Panc1 (cell line): ENCODE data around the gene USO1. TPM values are rescaled to one million over a fixed set of nuclear protein-coding genes. Genes with fewer than 3 reads are reported as not detected.

ENCODE experiments used
- ATAC-seq: fragments of 200-7000 bp; cut with Tn5 transposase; 2 replicates; pipeline ENCODE4 v1.9.1; 2020; ENCODE audit warnings: mild to moderate bottlenecking, moderate library complexity
- BruUV-seq: library from RNA; stranded (reverse); fragments of 400-500 nt; replicated peaks from 2 replicates; lab custom pipeline; 2021; lab: Mats Ljungman, UMichigan
- CTCF ChIA-PET: fragments of 300-600 bp; sonication (Branson Sonifier 250); formaldehyde crosslinking; loops from one replicate; lab custom pipeline; 2022; ENCODE audit warnings: antibody characterized with exemption; lab: Charles Lee
- POLR2A ChIA-PET: fragments of 300-600 bp; sonication (Branson Sonifier 250); formaldehyde crosslinking; loops from one replicate; lab custom pipeline; 2022; ENCODE audit warnings: antibody characterized with exemption; lab: Charles Lee
- DNase-seq: peaks from one replicate; pipeline ENCODE4 v3.0.0-alpha.2; 2010; ENCODE audit warnings: low read depth, low spot score
- H3K27ac ChIP-seq: 2 replicates; pipeline ENCODE4 v1.5.1; 2011; ENCODE audit warnings: mild to moderate bottlenecking, low read length, inconsistent platforms
- H3K27me3 ChIP-seq: fragments of 200-500 bp; sonication (Bioruptor generic); 2 replicates; pipeline ENCODE4 v1.6.0; 2014; ENCODE audit warnings: low read length, inconsistent platforms; ENCODE audit not compliant: control insufficient read depth, insufficient read depth
- H3K36me3 ChIP-seq: fragments of 200-500 bp; sonication (Bioruptor generic); 2 replicates; pipeline ENCODE4 v1.5.1; 2014; ENCODE audit warnings: inconsistent platforms, mild to moderate bottlenecking, low read length, moderate library complexity; ENCODE audit not compliant: control insufficient read depth, insufficient read depth
- H3K4me1 ChIP-seq: 2 replicates; pipeline ENCODE4 v1.5.1; 2011; ENCODE audit warnings: inconsistent platforms, mild to moderate bottlenecking, low read length, moderate library complexity; ENCODE audit not compliant: control insufficient read depth, insufficient read depth
- H3K4me3 ChIP-seq, 2 experiments: 2 replicates each; pipeline ENCODE4 v1.5.1; 2011 to 2012; ENCODE audit warnings: low read depth in 2 of 2, low read length in 2 of 2, mild to moderate bottlenecking in 2 of 2, inconsistent platforms in 1 of 2, moderate library complexity in 1 of 2
- H3K9me3 ChIP-seq: fragments of 200-500 bp; sonication (Bioruptor generic); 2 replicates; pipeline ENCODE4 v1.5.1; 2014; ENCODE audit warnings: low read depth, mild to moderate bottlenecking, inconsistent platforms, low read length, moderate library complexity; ENCODE audit not compliant: control insufficient read depth, insufficient read depth
- POLR2AphosphoS5 ChIP-seq: IDR thresholded peaks from 2 replicates; pipeline ENCODE4 v1.6.1; 2012; ENCODE audit warnings: mild to moderate bottlenecking, low read depth, low read length, moderate library complexity
- SIN3A ChIP-seq: IDR thresholded peaks from 2 replicates; pipeline ENCODE4 v1.6.1; 2012; ENCODE audit warnings: low read depth, mild to moderate bottlenecking, low read length, moderate library complexity, borderline replicate concordance; ENCODE audit not compliant: insufficient read depth
- TCF7L2 ChIP-seq: IDR thresholded peaks from 2 replicates; pipeline ENCODE4 v1.6.1; 2011; ENCODE audit warnings: mild to moderate bottlenecking, low read depth, low read length, inconsistent platforms
- in situ Hi-C: cut with HindIII; loops from 2 replicates; pipeline ENCODE4 v1.10.0; 2016; ENCODE audit warnings: low sequenced_read_pairs, low pct_unique_long_range_greater_than_20kb
- intact Hi-C: fragments of 100-400 bp; cut with micrococcal nuclease; formaldehyde crosslinking; loops from one replicate; pipeline ENCODE4 v1.10.0; 2022; ENCODE audit not compliant: unreplicated experiment
- total RNA-seq: library from RNA; stranded (reverse); gene quantifications from one replicate; pipeline ENCODE4 v1.2.1, GENCODE V29; 2021; ENCODE audit not compliant: unreplicated experiment
- TF ChIP-seq, protein P1 (sequence below): fragments of 450-650 bp; IDR thresholded peaks from 2 replicates; pipeline ENCODE4 v1.5.1; 2017; ENCODE audit warnings: mild to moderate bottlenecking
- TF ChIP-seq, protein P2 (sequence below), 2 experiments: IDR thresholded peaks; 2 replicates each; pipeline ENCODE4 v1.6.1; 2011 to 2012; ENCODE audit warnings: low read depth in 2 of 2, control low read depth in 1 of 2, low read length in 1 of 2, mild to moderate bottlenecking in 1 of 2, moderate library complexity in 1 of 2; ENCODE audit not compliant: insufficient read depth in 1 of 2

Gene USO1
- total RNA-seq, 1 experiment from 2014 or later, result 50.0 TPM

DNA sequence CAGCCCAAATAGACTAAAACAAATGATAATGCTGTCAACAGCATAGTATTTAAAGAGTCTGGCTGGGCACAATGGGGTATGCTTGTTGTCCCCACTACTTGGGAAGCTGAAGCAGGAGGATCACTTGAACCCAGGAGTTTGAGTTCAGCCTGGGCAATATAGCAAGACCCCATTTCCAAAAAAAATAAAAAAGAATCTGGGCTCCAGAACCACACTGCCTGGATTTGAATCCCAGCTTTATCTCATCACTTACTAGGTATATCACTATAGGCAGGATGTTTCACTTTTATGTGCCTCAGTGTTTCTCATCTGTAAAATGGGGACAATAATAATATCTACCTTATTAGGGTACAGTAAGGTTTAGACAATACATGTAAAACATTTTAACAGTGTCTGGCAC, 45.9 kb upstream of the USO1 start:
- Histone ChIP-seq H3K36me3 (no peaks in the 10 kb centered on the region), H3K27ac (no peak overlapping the region), H3K4me1 (peaks cover 7% of the 10 kb centered on the region; the same call in 1 of the 2 replicates), H3K9me3 (no peaks in the 10 kb centered on the region), H3K4me3 (no peak overlapping the region), H3K27me3 (no peaks in the 10 kb centered on the region)
- DNase-seq (no peak), ATAC-seq (no peak)
- ChIA-PET CTCF (no interaction called here), POLR2A (no interaction called here)
- in situ Hi-C loops (no loop called here), intact Hi-C loops (no loop called here)
- BruUV-seq, result no TSS peak
- TF ChIP-seq, protein P1, sequence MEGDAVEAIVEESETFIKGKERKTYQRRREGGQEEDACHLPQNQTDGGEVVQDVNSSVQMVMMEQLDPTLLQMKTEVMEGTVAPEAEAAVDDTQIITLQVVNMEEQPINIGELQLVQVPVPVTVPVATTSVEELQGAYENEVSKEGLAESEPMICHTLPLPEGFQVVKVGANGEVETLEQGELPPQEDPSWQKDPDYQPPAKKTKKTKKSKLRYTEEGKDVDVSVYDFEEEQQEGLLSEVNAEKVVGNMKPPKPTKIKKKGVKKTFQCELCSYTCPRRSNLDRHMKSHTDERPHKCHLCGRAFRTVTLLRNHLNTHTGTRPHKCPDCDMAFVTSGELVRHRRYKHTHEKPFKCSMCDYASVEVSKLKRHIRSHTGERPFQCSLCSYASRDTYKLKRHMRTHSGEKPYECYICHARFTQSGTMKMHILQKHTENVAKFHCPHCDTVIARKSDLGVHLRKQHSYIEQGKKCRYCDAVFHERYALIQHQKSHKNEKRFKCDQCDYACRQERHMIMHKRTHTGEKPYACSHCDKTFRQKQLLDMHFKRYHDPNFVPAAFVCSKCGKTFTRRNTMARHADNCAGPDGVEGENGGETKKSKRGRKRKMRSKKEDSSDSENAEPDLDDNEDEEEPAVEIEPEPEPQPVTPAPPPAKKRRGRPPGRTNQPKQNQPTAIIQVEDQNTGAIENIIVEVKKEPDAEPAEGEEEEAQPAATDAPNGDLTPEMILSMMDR, result no peak
- no peak for TF ChIP-seq POLR2AphosphoS5
- TF ChIP-seq, protein P2, sequence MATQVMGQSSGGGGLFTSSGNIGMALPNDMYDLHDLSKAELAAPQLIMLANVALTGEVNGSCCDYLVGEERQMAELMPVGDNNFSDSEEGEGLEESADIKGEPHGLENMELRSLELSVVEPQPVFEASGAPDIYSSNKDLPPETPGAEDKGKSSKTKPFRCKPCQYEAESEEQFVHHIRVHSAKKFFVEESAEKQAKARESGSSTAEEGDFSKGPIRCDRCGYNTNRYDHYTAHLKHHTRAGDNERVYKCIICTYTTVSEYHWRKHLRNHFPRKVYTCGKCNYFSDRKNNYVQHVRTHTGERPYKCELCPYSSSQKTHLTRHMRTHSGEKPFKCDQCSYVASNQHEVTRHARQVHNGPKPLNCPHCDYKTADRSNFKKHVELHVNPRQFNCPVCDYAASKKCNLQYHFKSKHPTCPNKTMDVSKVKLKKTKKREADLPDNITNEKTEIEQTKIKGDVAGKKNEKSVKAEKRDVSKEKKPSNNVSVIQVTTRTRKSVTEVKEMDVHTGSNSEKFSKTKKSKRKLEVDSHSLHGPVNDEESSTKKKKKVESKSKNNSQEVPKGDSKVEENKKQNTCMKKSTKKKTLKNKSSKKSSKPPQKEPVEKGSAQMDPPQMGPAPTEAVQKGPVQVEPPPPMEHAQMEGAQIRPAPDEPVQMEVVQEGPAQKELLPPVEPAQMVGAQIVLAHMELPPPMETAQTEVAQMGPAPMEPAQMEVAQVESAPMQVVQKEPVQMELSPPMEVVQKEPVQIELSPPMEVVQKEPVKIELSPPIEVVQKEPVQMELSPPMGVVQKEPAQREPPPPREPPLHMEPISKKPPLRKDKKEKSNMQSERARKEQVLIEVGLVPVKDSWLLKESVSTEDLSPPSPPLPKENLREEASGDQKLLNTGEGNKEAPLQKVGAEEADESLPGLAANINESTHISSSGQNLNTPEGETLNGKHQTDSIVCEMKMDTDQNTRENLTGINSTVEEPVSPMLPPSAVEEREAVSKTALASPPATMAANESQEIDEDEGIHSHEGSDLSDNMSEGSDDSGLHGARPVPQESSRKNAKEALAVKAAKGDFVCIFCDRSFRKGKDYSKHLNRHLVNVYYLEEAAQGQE (IDR thresholded peaks at IDR 0.05; ENCODE audit: insufficient read depth in 1 of 2, low read depth in 2 of 2, low read length in 1 of 2), result no peak
- no peak for TF ChIP-seq TCF7L2
- TF ChIP-seq SIN3A, result no peak

DNA sequence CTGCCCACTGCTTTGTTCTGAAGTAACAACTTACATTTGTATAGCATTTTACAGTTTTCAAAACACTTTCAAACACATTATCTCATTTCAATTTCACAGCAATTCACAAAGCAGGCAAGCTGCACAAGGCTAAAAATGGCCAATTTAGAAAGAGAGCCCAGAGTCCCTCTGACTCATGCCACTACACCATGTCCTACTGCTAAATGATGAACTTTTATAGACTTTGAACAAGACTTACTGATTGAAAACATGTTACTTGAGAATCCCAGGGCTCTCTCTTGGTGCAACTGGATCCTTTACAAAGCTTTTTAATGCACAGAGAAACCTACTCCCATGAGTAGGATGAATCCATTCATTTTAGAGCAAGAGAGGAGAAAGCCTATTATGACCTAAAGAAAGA, 45.4 kb upstream of the USO1 start:
- no peaks in the 10 kb centered on the region for H3K9me3 ChIP-seq
- DNase-seq, result no peak
- no peak for ATAC-seq
- no peak overlapping the region for H3K4me3 ChIP-seq
- no TSS peak for BruUV-seq
- intact Hi-C loops, result no loop called here
- POLR2A ChIA-PET, result no interaction called here
- CTCF ChIA-PET, result no interaction called here
- H3K4me1 ChIP-seq, result peaks cover 5% of the 10 kb centered on the region; the same call in 1 of the 2 replicates
- no peaks in the 10 kb centered on the region for H3K36me3 ChIP-seq
- no peak overlapping the region for H3K27ac ChIP-seq
- no peaks in the 10 kb centered on the region for H3K27me3 ChIP-seq
- no peak for TF ChIP-seq POLR2AphosphoS5
- TF ChIP-seq, protein P2 (IDR thresholded peaks at IDR 0.05; ENCODE audit: insufficient read depth in 1 of 2, low read depth in 2 of 2, low read length in 1 of 2), result no peak
- no peak for TF ChIP-seq SIN3A
- no peak for TF ChIP-seq TCF7L2
- TF ChIP-seq, protein P1, result no peak
- in situ Hi-C loops, result no loop called here
